Stimulated activated CD4-positive, alpha-beta T cell treated with anti-CD3 and anti-CD28 coated beads, TNF-alpha, amount 100 ng/mL, for 1 hour (primary cell): ENCODE data around the gene MKRN1.
"Not testable (repeated sequence)": the region's sequence is repeated elsewhere in the genome, so short reads cannot be mapped to it uniquely, and the experiment has no call there.

Source experiments
- DNase-seq, 3 donors: peaks; one replicate each; pipeline ENCODE4 v3.0.0-alpha.2; 2020; ENCODE audit warnings: low read depth in 3 of 3, low spot score in 1 of 3

Gene MKRN1

GRCh38 chr7:140479062-140479738, at the start of gene MKRN1:
Gene MKRN1 (minus strand): TSS chr7:140479505. CDS start chr7:140479344, 161 bp downstream.
- DNase-seq: peak; percentile 77 to 88 (median 85)

- DNase-seq: no peak
Measured at GRCh38 chr7:140526787-140527664, 47.7 kb upstream of the MKRN1 start.

- no peak for DNase-seq
Measured at GRCh38 chr7:140526214-140526613, 46.9 kb upstream of the MKRN1 start.

- DNase-seq: no peak
Measured at GRCh38 chr7:140525743-140526142, 46.4 kb upstream of the MKRN1 start.

GRCh38 chr7:140521421-140521820, 42.1 kb upstream of the MKRN1 start:
- DNase-seq: no peak

DNA sequence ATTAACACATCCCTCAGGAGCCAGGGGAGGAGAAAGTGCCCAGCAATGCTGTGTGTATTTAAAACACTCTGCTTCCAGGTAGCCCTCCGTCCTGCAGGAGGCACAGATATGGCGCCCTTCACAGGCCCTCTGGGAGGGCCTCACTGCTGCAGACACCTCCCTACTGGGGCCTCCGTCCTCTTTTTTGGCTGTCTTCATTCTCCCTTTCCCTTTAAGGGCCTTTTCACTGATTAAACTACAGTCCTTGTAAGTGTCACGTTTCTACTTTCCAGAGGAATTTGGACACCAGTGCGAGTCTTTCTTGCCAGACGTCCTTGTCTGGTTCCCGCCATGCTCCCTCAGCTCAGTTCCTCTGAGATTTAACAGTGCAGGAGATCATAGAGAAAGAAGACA, 39.7 kb upstream of the MKRN1 start:
- DNase-seq: no peak

- DNase-seq: no peak
Measured at GRCh38 chr7:140518370-140519006, 39.2 kb upstream of the MKRN1 start.

DNA sequence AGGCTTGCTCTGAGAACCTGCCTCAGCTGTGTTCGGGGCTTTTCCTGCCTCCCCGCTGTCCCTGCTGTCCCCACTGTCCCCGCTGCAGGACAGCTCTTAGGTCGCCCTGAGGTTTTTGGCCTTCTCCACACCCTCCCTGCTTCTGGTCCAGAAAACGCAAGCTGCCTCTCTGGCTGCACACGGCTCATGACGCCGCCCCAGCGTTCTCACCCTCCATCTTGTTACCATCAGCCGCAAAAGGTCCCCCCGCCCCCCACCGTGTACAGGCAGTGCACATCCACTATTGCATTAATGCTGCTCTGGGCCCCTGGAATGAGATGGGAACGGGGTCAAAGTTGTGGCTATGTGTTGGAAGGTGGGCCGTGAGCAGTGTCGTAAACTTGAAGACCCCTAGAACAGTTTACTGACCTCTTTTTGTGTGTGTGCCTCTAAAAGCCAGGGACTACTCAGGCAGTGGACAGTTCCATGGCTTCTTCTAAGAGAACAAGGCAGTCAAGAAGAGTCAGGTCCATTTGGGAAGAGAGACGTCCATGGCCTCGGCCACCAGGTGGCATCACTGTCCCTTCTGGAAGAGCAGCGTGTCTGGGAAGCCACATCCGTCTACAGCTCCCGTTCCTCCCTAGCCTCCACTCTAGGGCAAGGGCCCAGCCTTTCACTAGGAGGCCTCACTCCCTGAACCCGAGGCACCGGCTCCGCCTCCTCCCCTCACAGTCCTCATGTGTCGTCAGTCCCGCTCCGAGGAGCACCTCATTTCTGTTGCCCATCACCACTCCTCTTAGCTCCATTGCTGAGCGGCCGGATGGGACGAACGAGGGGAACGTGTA, 38.5 kb upstream of the MKRN1 start:
- peak; percentile 19 to 55 (median 45) for DNase-seq

DNA sequence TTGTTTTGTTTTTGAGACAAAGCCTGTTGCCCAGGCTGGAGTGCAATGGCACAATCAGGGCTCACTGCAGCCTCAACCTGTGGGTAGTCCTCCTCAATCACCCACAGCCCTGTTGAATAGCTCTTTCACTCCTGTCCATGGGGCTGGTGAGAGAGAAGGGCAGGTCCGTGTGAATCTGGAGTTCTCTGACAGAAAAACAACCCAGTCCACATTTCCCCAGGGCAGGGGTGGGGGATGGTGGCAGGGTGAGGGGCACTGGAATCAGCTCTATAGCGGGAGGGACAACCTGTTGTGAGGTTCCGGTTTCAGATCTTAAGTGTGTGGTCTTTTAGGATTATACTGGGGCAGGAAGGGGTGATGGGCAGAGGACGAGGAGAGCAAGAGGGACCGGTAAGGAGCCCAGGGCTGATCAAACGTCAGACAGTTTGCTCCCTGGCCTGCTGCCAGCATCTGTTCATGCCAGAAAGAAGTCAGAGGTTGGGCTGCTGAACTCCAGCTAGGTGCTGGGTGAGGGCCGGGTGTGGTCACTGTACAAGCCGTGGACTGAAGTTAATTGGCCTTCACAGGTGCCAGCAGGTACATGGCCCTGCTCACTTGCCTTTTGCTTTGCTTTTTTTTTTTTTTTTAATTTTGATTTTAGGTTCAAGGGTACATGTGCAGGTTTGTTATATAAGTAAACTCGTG, 33.2 kb upstream of the MKRN1 start:
- DNase-seq: no peak

DNA sequence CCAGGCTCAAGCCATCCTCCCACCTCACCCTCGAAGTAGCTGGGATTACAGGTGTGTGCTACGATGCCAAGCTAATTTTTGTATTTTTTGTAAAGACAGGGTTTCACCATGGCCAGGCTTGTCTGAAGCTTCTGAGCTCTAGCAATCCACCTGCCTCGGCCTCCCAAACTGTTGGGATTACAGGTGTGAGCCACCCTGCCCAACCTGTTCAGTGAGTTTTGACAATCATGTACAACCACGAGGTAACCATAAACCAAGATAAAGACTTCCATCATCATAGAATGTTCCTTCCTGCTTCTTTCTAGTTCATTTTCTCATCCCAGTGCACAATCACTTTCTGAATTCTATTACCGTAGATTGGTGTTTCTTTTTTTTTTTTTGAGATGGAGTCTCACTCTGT, 30.5 kb upstream of the MKRN1 start:
- DNase-seq: no peak

GRCh38 chr7:140507556-140507955, 28.3 kb upstream of the MKRN1 start:
- DNase-seq: not testable (repeated sequence)

DNA sequence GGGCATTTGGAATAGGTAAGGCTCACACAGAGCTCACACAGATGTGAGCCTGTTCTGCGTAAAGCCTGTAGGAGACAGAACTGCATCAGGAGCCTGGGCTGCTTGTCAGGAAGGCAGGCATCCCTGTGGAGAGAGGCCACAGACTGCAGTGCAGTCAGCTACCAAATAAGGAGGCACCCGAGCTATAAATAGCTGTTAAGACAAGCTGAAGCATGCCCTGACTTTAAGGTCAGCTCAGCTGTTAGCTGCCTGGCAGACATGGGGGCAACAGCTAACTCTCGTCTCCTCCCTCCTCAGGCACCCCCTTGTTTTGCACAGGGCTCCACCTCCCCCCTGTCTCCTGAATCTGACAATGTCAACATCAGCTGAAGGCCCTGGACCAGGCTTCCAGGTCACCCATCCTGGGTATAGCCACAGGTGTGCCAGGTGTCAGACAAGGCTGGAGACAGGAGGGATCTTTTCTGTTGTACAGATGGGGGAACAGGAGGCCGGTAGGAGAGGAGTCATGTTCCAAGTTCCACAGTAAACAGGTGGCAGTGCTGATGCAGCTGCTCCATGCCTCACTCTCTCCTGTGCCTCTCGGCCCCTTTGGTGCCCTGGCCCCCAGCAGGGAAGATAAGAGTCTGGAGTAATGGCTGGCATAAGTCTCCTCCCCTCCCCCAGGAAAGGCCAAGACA, 27.6 kb upstream of the MKRN1 start:
- no peak for DNase-seq

- no peak for DNase-seq
Measured at GRCh38 chr7:140501966-140502365, 22.7 kb upstream of the MKRN1 start.

DNA sequence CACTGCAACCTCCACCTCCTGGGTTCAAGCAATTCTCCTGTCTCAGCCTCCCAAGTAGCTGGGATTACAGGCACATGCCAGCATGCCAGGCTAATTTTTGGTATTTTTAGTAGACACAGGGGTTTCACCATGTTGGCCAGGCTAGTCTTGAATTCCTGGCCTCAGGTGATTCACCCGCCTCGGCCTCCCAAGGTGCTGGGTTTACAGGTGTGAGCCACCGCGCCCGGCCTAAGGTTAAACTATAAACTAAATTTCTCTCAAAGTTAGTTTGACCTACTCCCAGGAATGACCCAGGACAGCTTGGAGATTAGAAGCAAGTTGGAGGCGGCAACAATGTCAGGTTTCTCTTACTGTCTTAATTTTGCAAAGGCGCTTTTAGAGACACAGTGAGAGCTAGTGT, 18.5 kb upstream of the MKRN1 start:
- not testable (repeated sequence) for DNase-seq

GRCh38 chr7:140497241-140497769, 18.0 kb upstream of the MKRN1 start:
- no peak for DNase-seq

GRCh38 chr7:140495514-140496097, 16.3 kb upstream of the MKRN1 start:
- no peak for DNase-seq

DNA sequence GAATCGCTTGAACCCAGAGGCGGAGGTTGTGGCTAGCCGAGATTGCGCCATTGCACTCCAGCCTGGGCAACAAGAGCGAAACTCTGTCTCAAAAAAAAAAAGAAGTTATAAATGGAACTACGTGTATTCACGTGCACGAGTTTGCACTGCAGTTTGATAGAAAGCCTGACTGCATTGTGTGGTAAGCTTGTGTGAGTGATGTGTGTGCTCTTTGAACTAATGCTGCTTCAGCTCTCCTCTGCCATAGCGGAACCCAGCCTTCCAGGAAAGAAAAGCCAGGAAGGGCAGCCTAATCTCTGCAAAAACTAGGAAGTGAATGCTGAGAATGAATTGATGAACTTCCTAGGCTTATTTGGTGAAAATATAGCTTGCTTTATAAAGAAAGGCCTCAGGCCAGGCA, 15.6 kb upstream of the MKRN1 start:
- DNase-seq: no peak

GRCh38 chr7:140489026-140489359, 9.7 kb upstream of the MKRN1 start:
- DNase-seq: no peak

DNA sequence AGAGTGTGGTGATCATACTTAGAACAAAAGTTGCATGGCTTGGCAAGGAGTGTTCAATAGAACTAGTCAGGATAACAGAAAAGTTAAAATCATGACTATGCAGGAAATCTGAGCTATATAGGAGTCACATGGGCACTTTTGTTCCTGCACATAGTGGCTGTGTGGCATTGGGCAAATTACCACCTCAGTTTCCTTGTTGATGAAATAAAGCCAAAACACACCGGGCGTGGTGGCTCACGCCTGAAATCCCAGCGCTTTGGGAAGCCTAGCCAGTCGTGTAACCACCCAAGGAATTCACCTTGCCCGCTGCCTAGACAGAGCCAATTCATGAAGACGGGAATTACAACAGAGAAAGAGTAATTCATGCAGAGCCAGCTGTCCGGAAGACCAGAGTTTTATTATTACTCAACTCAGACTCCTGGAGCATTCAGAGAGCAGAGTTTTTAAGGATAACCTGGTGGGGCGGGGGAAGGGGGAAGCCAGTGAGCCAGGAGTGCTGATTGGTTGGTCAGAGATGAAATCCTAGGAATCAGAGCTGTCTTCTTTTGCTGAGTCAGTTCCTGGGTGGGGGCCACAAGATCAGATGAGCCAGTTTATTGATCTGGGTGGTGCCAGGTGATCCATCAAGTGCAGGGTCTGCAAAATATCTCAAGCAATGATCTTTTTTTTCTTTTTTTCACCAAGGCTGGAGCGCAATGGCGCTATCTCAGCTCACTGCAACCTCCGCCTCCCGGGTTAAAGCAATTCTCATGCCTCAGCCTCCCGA, 6.4 kb upstream of the MKRN1 start:
- DNase-seq: no peak
